Lower leg skin (tissue), 3 donors: ENCODE measurements around the gene UBLCP1.

Experiments
- POLR2A ChIP-seq, 2 donors: fragments of 450-650 bp; IDR thresholded peaks; one replicate each; pipeline ENCODE4 v1.6.1; 2016 to 2017; ENCODE audit warnings: antibody characterized with exemption in 2 of 2, mild to moderate bottlenecking in 1 of 2, moderate library complexity in 1 of 2
- TF ChIP-seq, protein P1 (sequence below), 3 donors: fragments of 450-650 bp; IDR thresholded peaks; one replicate each; pipeline ENCODE4 v1.5.1; 2016; ENCODE audit warnings: antibody characterized with exemption in 3 of 3, mild to moderate bottlenecking in 3 of 3, moderate library complexity in 2 of 3

- TF ChIP-seq POLR2A (IDR thresholded peaks at IDR 0.05) = no peak
- TF ChIP-seq, protein P1, sequence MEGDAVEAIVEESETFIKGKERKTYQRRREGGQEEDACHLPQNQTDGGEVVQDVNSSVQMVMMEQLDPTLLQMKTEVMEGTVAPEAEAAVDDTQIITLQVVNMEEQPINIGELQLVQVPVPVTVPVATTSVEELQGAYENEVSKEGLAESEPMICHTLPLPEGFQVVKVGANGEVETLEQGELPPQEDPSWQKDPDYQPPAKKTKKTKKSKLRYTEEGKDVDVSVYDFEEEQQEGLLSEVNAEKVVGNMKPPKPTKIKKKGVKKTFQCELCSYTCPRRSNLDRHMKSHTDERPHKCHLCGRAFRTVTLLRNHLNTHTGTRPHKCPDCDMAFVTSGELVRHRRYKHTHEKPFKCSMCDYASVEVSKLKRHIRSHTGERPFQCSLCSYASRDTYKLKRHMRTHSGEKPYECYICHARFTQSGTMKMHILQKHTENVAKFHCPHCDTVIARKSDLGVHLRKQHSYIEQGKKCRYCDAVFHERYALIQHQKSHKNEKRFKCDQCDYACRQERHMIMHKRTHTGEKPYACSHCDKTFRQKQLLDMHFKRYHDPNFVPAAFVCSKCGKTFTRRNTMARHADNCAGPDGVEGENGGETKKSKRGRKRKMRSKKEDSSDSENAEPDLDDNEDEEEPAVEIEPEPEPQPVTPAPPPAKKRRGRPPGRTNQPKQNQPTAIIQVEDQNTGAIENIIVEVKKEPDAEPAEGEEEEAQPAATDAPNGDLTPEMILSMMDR (IDR thresholded peaks at IDR 0.05) = no peak
These were observed 69.9 kb downstream of the UBLCP1 start for GRCh38 chr5:159332800-159333544.
